Liver (tissue), 1 donor: Measurements from ENCODE around the gene ZDHHC8.

Source experiments
- FOXA1 ChIP-seq: IDR thresholded peaks from 2 replicates; pipeline ENCODE4 v1.6.1; 2016; ENCODE audit warnings: antibody characterized with exemption
- TF ChIP-seq, protein P1 (sequence below): IDR thresholded peaks from 2 replicates; pipeline ENCODE4 v1.6.1; 2016; ENCODE audit warnings: antibody characterized with exemption, mild to moderate bottlenecking

DNA sequence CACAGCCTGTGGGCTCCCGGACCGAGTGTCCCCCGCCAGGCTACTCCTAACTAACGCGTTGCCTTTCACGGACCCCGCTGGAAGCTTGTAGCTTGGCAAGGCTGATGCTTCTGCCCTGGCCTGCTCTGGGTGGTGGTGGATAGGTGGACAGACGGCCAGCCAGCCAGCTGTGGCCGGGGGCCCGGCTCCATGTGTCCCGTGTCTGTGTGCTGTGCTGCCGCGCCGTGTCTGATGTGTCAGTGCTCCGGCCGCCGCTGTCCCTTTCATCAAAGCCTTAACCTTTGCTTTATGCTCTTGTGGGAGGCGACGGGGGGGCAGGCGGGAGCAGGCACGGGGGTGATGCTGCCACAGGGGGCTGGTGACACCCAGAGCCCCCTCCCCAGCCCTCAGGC is 14.2 kb downstream of the ZDHHC8 start:
- TF ChIP-seq, protein P1, sequence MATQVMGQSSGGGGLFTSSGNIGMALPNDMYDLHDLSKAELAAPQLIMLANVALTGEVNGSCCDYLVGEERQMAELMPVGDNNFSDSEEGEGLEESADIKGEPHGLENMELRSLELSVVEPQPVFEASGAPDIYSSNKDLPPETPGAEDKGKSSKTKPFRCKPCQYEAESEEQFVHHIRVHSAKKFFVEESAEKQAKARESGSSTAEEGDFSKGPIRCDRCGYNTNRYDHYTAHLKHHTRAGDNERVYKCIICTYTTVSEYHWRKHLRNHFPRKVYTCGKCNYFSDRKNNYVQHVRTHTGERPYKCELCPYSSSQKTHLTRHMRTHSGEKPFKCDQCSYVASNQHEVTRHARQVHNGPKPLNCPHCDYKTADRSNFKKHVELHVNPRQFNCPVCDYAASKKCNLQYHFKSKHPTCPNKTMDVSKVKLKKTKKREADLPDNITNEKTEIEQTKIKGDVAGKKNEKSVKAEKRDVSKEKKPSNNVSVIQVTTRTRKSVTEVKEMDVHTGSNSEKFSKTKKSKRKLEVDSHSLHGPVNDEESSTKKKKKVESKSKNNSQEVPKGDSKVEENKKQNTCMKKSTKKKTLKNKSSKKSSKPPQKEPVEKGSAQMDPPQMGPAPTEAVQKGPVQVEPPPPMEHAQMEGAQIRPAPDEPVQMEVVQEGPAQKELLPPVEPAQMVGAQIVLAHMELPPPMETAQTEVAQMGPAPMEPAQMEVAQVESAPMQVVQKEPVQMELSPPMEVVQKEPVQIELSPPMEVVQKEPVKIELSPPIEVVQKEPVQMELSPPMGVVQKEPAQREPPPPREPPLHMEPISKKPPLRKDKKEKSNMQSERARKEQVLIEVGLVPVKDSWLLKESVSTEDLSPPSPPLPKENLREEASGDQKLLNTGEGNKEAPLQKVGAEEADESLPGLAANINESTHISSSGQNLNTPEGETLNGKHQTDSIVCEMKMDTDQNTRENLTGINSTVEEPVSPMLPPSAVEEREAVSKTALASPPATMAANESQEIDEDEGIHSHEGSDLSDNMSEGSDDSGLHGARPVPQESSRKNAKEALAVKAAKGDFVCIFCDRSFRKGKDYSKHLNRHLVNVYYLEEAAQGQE, result no peak
- TF ChIP-seq FOXA1, result no peak
